Neural progenitor cell (in vitro differentiated cells): ENCODE results near the gene NKD1. TPM values are rescaled to one million over a fixed set of nuclear protein-coding genes. Genes with fewer than 3 reads are reported as not detected.

ENCODE experiments used
- DNase-seq: peaks from one replicate; pipeline ENCODE4 v3.0.0-alpha.2; 2016; ENCODE audit warnings: low spot score
- H2AFZ ChIP-seq: fragments of 200-600 bp; sonication (generic); replicated peaks from 2 replicates; pipeline ENCODE4 v1.6.1; 2016; ENCODE audit warnings: antibody characterized with exemption
- H3F3A ChIP-seq: fragments of 200-600 bp; sonication (generic); 2 replicates; pipeline ENCODE4 v1.6.1; 2016; ENCODE audit warnings: antibody characterized with exemption, low read depth
- H3K27ac ChIP-seq: fragments of 200-600 bp; sonication (generic); 2 replicates; pipeline ENCODE4 v1.5.1; 2016; ENCODE audit warnings: mild to moderate bottlenecking
- H3K27me3 ChIP-seq: fragments of 200-600 bp; sonication (generic); 2 replicates; pipeline ENCODE4 v1.6.1; 2016; ENCODE audit warnings: mild to moderate bottlenecking, moderate library complexity
- H3K36me3 ChIP-seq: fragments of 200-600 bp; sonication (generic); 2 replicates; pipeline ENCODE4 v1.5.1; 2016
- H3K4me1 ChIP-seq: fragments of 200-600 bp; sonication (generic); 2 replicates; pipeline ENCODE4 v1.6.1; 2016; ENCODE audit warnings: mixed run types
- H3K4me2 ChIP-seq: fragments of 200-600 bp; sonication (generic); 2 replicates; pipeline ENCODE4 v1.6.1; 2016
- H3K4me3 ChIP-seq: fragments of 200-600 bp; sonication (generic); 2 replicates; pipeline ENCODE4 v1.5.1; 2016
- H3K79me2 ChIP-seq: fragments of 200-600 bp; sonication (generic); 2 replicates; pipeline ENCODE4 v1.6.1; 2016; ENCODE audit warnings: low read depth
- H3K9ac ChIP-seq: fragments of 200-600 bp; sonication (generic); 2 replicates; pipeline ENCODE4 v1.6.1; 2016
- H3K9me3 ChIP-seq: fragments of 200-600 bp; sonication (generic); 2 replicates; pipeline ENCODE4 v1.5.1; 2016; ENCODE audit warnings: low read depth
- H4K20me1 ChIP-seq: fragments of 200-600 bp; sonication (generic); 2 replicates; pipeline ENCODE4 v1.6.1; 2016; ENCODE audit warnings: low read depth
- H3K27ac Mint-ChIP-seq: 3 replicates; pipeline ENCODE4 v1.8.0; 2021; ENCODE audit warnings: mixed read lengths
- H3K27me3 Mint-ChIP-seq: 2 replicates; pipeline ENCODE4 v1.8.0; 2022; ENCODE audit warnings: low read depth, mild to moderate bottlenecking, inconsistent platforms, moderate library complexity, mixed read lengths; ENCODE audit not compliant: insufficient read depth
- H3K36me3 Mint-ChIP-seq: 3 replicates; pipeline ENCODE4 v1.8.0; 2021; ENCODE audit warnings: mixed read lengths
- H3K4me1 Mint-ChIP-seq: 3 replicates; pipeline ENCODE4 v1.8.0; 2021; ENCODE audit warnings: mixed read lengths
- H3K4me3 Mint-ChIP-seq: 3 replicates; pipeline ENCODE4 v1.8.0; 2021; ENCODE audit warnings: mild to moderate bottlenecking, moderate library complexity, mixed read lengths
- H3K9me3 Mint-ChIP-seq: 3 replicates; pipeline ENCODE4 v1.8.0; 2020; ENCODE audit warnings: mixed read lengths
- EZH2 ChIP-seq: fragments of 200-600 bp; sonication (generic); IDR thresholded peaks from 2 replicates; pipeline ENCODE4 v1.6.1; 2017; ENCODE audit warnings: antibody characterized with exemption, mild to moderate bottlenecking, moderate library complexity
- EZH2phosphoT487 ChIP-seq: fragments of 200-600 bp; sonication (generic); IDR thresholded peaks from 2 replicates; pipeline ENCODE4 v1.6.1; 2017; ENCODE audit warnings: antibody characterized with exemption
- total RNA-seq: library from RNA; depleted of rRNA; stranded (reverse); fragments of >200 nt; gene quantifications from 2 replicates; pipeline ENCODE4 v1.2.3, GENCODE V29; 2015; ENCODE audit warnings: low replicate concordance
- TF ChIP-seq, protein P1 (sequence below): fragments of 200-600 bp; sonication (generic); IDR thresholded peaks from 2 replicates; pipeline ENCODE4 v1.5.1; 2017; ENCODE audit warnings: antibody characterized with exemption, mild to moderate bottlenecking

The NKD1 gene
- total RNA-seq, 1 donor from 2014 or later, result 5.3 TPM

DNA sequence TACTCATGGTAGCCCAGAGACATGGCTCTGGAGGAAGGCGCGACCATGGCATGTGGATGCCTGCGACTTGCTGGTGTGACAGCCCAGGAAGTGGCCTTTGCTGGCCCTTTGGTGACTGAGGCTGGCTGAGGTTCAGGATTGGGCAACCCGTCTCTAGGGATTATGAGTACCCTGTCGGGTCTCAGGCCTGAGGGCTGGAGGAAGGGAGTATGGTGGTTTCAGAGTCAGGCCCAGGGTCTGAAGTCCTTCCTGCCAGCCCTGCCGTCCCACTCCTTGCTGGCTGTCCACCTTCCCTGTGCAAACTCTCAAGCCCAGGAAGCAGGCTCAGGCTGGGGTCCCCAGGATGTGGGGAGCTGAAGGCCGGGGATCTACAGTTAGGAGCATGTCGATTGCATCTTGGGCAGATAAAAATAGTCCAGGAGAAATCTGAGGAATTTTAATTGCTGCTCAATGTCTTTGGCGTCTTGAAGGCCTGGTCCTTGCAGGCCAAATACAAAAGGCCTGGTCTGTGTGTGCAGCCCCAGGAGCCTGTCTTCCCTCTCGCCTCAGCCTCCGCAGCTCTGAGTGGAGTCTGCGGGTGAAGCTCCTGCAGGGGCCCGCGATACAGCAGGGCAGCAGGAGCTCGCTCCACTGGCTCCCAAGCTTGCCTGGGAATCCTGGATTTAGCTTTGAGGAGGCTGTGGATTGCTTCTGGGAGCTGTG is 52.5 kb downstream of the NKD1 start:
- H3K4me3 ChIP-seq, result no peak overlapping the region
- no peak overlapping the region for H3K4me2 ChIP-seq
- Mint-ChIP-seq H3K36me3 (peaks cover 7% of the 10 kb centered on the region), H3K27me3 (peaks cover 12% of the 10 kb centered on the region), H3K4me1 (peaks cover 34% of the 10 kb centered on the region), H3K27ac (peak overlapping the region; percentile 54), H3K4me3 (no peak overlapping the region), H3K9me3 (no peaks in the 10 kb centered on the region)
- no peaks in the 10 kb centered on the region for H3F3A ChIP-seq
- TF ChIP-seq, protein P1, sequence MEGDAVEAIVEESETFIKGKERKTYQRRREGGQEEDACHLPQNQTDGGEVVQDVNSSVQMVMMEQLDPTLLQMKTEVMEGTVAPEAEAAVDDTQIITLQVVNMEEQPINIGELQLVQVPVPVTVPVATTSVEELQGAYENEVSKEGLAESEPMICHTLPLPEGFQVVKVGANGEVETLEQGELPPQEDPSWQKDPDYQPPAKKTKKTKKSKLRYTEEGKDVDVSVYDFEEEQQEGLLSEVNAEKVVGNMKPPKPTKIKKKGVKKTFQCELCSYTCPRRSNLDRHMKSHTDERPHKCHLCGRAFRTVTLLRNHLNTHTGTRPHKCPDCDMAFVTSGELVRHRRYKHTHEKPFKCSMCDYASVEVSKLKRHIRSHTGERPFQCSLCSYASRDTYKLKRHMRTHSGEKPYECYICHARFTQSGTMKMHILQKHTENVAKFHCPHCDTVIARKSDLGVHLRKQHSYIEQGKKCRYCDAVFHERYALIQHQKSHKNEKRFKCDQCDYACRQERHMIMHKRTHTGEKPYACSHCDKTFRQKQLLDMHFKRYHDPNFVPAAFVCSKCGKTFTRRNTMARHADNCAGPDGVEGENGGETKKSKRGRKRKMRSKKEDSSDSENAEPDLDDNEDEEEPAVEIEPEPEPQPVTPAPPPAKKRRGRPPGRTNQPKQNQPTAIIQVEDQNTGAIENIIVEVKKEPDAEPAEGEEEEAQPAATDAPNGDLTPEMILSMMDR, result no peak
- no peak for TF ChIP-seq EZH2
- no peaks in the 10 kb centered on the region for H4K20me1 ChIP-seq
- H3K4me1 ChIP-seq, result peaks cover 10% of the 10 kb centered on the region
- H2AFZ ChIP-seq, result no peak overlapping the region
- no peaks in the 10 kb centered on the region for H3K79me2 ChIP-seq
- peak; percentile 28 for DNase-seq
- no peaks in the 10 kb centered on the region for H3K27me3 ChIP-seq
- no peak overlapping the region for H3K27ac ChIP-seq
- no peaks in the 10 kb centered on the region for H3K9me3 ChIP-seq
- peak overlapping the region; percentile 48 for H3K9ac ChIP-seq
- no peaks in the 10 kb centered on the region for H3K36me3 ChIP-seq

DNA sequence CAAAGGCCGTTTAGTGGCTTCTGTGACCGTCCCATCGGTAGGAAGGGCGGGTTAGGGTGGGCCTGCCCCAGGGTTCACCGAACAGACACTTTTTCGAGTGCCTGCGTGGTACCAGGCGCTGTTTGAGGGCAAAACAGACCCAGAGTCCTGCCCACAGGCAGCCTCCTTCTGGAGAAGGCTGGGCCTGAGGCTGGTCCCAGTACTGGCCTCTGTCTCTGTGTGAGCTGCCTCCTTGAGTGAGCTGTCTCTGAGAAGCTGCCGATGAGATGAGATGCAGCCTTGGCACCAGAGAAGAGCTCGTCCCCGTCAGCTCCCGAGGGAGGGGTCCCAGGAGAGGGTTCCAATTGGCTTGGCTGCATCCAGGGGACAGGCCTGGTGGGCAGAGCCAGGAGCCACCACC is 53.1 kb downstream of the NKD1 start:
- no peaks in the 10 kb centered on the region for H4K20me1 ChIP-seq
- H2AFZ ChIP-seq, result no peak overlapping the region
- no peaks in the 10 kb centered on the region for H3K79me2 ChIP-seq
- H3K27ac ChIP-seq, result no peak overlapping the region
- H3K4me2 ChIP-seq, result no peak overlapping the region
- H3K36me3 ChIP-seq, result no peaks in the 10 kb centered on the region
- Mint-ChIP-seq H3K4me1 (peaks cover 38% of the 10 kb centered on the region), H3K4me3 (no peak overlapping the region), H3K27ac (no peak overlapping the region), H3K9me3 (no peaks in the 10 kb centered on the region), H3K36me3 (peaks cover 6% of the 10 kb centered on the region), H3K27me3 (peaks cover 12% of the 10 kb centered on the region)
- peaks cover 14% of the 10 kb centered on the region for H3K4me1 ChIP-seq
- H3K9me3 ChIP-seq, result no peaks in the 10 kb centered on the region
- DNase-seq, result no peak
- no peaks in the 10 kb centered on the region for H3K27me3 ChIP-seq
- H3F3A ChIP-seq, result no peaks in the 10 kb centered on the region
- H3K4me3 ChIP-seq, result no peak overlapping the region
- no peak overlapping the region for H3K9ac ChIP-seq
- TF ChIP-seq EZH2 (no peak), EZH2phosphoT487 (no peak)

DNA sequence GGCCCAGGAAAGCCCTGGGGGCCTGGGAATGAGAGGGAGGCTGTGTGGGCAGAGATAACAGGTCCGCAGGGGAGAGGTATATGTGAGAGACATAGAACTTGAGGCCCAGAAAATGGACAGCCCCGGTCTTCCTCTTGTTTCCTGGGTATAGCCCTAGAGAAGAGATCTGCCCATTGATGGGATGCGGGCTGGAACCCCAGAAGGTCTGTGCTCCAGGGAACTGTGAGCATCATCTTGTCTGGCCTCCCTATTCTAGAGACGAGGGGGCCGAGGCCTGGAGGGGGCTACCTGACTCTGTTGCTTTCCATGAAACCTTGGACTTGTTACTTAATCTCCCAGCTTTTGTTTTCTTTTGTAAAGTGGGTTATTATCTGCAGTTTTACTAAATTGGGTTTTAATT is 53.9 kb downstream of the NKD1 start:
- Histone ChIP-seq H3K4me2 (no peak overlapping the region), H2AFZ (no peak overlapping the region), H3K9ac (no peak overlapping the region), H3K9me3 (no peaks in the 10 kb centered on the region), H3F3A (peaks cover 7% of the 10 kb centered on the region), H4K20me1 (peaks cover 6% of the 10 kb centered on the region), H3K27ac (no peak overlapping the region), H3K27me3 (no peaks in the 10 kb centered on the region), H3K4me3 (no peak overlapping the region), H3K4me1 (peaks cover 22% of the 10 kb centered on the region), H3K79me2 (no peaks in the 10 kb centered on the region), H3K36me3 (no peaks in the 10 kb centered on the region)
- no peak for TF ChIP-seq EZH2phosphoT487
- TF ChIP-seq EZH2, result no peak
- TF ChIP-seq, protein P1, result no peak
- peaks cover 12% of the 10 kb centered on the region for H3K27me3 Mint-ChIP-seq
- no peak for DNase-seq
- no peak overlapping the region for H3K4me3 Mint-ChIP-seq
- H3K27ac Mint-ChIP-seq, result peak overlapping the region; percentile 75
- peaks cover 2% of the 10 kb centered on the region for H3K36me3 Mint-ChIP-seq
- peaks cover 46% of the 10 kb centered on the region for H3K4me1 Mint-ChIP-seq
- H3K9me3 Mint-ChIP-seq, result no peaks in the 10 kb centered on the region

DNA sequence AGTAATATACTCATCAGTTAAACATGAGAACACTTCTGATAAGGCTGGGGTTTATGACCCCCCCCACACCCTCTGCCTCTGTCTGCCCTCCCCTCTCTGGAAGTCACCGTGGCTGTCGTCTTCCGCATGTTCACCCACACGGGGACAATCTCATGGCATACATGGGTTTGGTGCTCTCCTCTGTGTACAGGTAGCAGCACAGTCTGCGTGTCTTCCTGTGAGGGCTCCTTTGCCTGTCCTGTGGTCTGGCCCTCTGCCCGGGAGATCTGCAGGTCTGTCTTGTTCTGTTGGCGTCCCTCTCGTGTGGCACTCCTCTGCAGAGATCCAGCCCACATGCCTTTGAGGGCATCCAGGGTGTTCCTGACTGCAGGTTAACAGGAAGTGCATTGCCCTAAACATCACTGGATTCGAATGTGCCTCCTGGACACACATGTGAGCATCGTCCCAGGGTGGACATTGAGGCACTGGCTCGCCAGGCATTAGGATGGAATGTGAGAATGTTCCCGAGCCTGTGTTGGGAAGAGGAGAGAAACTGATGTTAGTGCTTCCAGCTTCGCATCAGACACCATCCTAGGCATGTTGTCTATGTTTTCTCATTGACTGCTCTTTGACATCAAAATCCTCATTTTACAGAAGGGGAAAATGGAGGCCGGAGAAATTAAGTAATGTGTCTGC is 54.5 kb downstream of the NKD1 start:
- H3K4me1 ChIP-seq, result peaks cover 27% of the 10 kb centered on the region
- no peak overlapping the region for H2AFZ ChIP-seq
- H3K4me2 ChIP-seq, result no peak overlapping the region

More for the DNA sequence above, 54.5 kb downstream of the NKD1 start:
- no peak overlapping the region for H3K4me3 Mint-ChIP-seq
- peaks cover 8% of the 10 kb centered on the region for H3K27me3 Mint-ChIP-seq
- Histone ChIP-seq H3K27me3 (peaks cover 3% of the 10 kb centered on the region), H3K36me3 (no peaks in the 10 kb centered on the region), H3F3A (peaks cover 7% of the 10 kb centered on the region), H3K4me3 (no peak overlapping the region), H3K9ac (no peak overlapping the region), H3K79me2 (no peaks in the 10 kb centered on the region), H4K20me1 (peaks cover 9% of the 10 kb centered on the region), H3K27ac (no peak overlapping the region), H3K9me3 (no peaks in the 10 kb centered on the region)
- TF ChIP-seq EZH2 (no peak), EZH2phosphoT487 (no peak)
- TF ChIP-seq, protein P1, result no peak
- H3K4me1 Mint-ChIP-seq, result peaks cover 52% of the 10 kb centered on the region
- H3K36me3 Mint-ChIP-seq, result peaks cover 2% of the 10 kb centered on the region
- H3K27ac Mint-ChIP-seq, result no peak overlapping the region
- DNase-seq, result no peak
- H3K9me3 Mint-ChIP-seq, result no peaks in the 10 kb centered on the region
